ENCODE measurements around the gene KLC4.

GRCh38 chr6:43043310-43043709 is 16.1 kb upstream of the KLC4 start:
- TF ChIP-seq ZC3H10 (CRISPR knock-in tag; IDR thresholded peaks at IDR 0.05) (no peak), ZNF565 (CRISPR knock-in tag; conservative IDR thresholded peaks at IDR 0.05; ENCODE audit: low read depth) (no peak), ISL1 (CRISPR knock-in tag; IDR thresholded peaks at IDR 0.05) (no peak), ZNF70 (CRISPR knock-in tag; IDR thresholded peaks at IDR 0.05) (no peak), TSHZ2 (CRISPR knock-in tag; IDR thresholded peaks at IDR 0.05) (no peak), RARB (CRISPR knock-in tag; IDR thresholded peaks at IDR 0.05) (no peak), ESRRG (CRISPR knock-in tag; IDR thresholded peaks at IDR 0.05) (no peak), TCF4 (CRISPR knock-in tag; IDR thresholded peaks at IDR 0.05; ENCODE audit: borderline replicate concordance) (no peak), SNAI2 (CRISPR knock-in tag; IDR thresholded peaks at IDR 0.05) (no peak), OSR1 (CRISPR knock-in tag; IDR thresholded peaks at IDR 0.05) (no peak)
